ENCODE data around the gene SEC16A.
A peak's percentile ranks its signal among the peaks of the same experiment; 100 is the strongest.

Gene SEC16A

DNA sequence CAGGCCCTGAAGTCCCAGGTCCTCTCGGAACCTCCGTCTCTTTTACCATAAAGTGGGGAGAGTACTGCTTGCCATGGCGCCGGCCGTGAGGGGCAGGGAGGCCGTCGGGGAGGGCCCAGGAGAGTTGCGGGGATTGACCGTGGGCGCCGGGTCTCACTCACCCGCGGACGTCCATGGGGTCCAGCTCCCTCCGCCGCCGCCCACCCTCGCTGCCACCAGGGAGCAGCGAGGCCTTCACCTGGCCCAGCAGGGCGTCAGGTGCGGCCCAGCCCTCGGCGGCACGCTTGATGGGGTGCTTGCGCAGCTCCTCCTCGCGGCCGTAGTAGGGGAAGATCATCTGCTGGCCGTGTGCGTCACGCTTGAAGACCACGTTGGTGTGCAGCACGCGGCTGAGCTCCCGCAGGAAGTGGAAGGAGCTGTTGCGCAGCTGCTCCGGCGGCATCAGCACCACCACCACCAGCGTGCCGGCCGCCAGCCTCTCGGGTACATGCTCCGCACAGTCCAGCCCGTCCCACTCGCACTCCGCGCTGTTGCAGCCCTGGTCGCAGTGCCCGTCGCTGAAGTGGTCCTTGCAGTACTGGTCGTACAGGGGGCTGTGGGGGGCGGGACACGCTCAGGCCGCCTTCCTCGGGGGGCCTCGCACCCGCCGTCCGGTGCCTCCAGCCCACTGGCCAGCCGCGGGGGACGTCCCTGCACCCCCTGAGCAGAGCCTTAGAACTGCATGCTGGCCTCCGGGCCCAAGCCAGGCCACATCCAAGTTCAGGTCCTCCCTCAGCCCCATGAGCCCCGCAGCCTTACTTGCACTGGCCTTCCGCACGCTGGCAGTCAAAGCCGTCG lies 21.9 kb upstream of the SEC16A start:
- no peak for DNase-seq (ENCODE audit: low read depth)

DNA sequence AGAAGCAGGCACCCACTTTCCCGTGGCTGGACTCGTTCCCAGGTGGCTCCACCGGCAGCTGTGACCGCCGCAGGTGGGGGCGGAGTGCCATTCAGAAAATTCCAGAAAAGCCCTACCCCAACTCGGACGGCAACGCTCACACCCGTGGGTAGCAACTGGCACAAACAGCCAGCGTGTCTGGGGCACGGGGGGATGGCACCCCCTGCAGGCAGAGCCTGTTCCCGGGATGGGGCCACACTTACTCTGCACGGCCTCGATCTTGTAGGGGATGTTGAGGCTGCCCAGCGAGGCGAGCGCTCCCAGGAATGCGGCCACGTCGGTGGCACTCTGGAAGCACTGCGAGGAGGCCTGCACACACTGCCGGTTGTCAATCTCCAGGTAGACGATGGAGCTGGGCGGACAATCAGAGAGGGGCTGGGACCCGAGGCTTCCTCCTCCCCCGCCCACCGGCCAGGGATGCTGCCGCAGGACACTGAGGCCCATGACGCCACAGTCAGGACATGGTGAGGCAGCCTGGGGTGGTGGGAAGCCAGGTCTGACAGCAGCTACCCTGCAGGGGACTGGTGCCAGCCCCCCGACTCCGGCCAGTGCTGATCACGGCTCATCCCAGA lies 20.2 kb upstream of the SEC16A start:
- no peak for DNase-seq (ENCODE audit: low read depth)

DNA sequence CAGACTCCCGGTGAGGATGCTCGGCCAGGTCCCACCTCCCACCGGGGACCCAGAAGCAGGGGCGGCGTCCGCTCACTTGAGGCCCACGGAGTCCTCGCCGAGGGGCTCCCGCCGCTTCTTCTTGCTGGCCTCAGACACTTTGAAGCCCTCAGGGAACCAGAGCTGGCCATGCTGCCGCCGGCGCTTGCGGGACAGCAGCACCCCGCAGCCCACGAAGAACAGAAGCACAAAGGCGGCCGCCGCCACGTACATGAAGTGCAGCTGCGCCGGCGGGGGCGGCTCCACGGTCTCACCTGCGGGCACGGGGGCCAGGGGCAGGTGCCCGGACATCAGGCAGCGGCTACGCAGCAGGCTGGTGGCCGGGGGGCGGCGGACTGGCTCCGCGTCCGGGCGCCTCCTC lies 19.4 kb upstream of the SEC16A start:
- DNase-seq (ENCODE audit: low read depth) = no peak

DNA sequence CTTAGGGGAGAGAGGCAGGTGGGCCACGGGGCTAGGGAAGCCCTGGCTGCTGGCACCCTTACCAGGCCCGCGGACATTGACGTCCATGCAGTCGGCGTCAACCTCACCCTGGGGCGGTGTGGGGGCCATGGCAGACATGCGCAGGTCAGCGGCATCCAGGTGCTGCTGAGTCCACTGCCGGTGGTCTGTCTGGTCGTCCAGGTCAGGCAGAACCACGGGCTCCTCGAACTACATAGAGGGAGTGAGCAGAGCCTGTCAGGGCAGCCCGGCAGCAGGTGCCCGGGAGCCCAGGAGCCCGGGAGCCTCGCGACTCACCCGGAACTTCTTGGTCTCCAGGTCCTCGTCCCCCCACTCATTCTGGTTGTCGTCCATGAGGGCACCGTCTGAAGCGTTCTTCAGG lies 18.8 kb upstream of the SEC16A start:
- no peak for DNase-seq (ENCODE audit: low read depth)

DNA sequence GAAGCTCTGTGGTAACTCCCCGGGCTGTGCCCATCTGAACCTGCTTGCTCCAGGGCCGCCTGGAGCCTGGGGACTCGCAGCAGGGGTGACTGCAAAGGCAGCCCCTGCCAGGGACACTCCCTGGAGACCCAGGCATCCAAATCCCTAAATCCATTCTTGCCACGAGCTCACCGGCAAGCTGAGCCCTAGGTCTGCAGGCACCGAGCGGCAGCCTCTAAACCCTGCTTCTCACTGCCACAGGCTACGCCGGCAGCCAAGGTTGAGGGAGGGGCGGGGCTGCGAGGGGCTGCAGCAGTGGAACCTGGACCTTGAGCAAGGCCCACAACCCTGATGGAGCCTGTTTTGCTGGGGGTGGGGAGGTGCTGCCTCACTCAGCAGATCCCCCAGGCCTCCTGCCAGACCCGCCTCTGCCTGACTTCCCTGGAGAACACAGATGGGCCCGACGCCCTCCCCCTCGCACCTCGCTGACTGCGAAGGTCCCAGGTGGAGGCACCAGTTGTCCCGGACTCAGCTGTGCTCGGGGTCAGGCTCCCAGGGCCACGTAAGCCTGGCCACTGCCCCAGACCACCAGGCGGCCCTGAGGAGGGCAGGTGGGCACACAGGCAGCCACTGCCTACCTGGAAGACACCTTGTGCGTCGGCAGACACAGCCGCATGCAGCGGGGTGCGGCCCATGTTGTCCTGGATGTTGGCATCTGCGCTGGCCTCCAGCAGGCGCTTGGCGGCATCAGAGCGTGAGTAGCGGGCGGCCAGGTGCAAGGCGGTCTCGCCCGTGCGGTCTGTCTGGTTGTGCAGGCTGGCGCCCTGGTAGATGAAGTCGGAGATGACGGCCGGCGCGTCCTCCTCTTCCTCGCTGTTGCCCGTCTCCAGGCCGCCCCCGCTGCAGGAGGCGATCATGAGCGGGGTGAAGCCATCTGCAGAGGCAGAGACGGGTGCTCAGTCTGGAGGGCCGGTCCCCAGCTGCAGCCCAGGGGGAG lies 17.4 kb upstream of the SEC16A start:
- no peak for DNase-seq (ENCODE audit: low read depth)

DNA sequence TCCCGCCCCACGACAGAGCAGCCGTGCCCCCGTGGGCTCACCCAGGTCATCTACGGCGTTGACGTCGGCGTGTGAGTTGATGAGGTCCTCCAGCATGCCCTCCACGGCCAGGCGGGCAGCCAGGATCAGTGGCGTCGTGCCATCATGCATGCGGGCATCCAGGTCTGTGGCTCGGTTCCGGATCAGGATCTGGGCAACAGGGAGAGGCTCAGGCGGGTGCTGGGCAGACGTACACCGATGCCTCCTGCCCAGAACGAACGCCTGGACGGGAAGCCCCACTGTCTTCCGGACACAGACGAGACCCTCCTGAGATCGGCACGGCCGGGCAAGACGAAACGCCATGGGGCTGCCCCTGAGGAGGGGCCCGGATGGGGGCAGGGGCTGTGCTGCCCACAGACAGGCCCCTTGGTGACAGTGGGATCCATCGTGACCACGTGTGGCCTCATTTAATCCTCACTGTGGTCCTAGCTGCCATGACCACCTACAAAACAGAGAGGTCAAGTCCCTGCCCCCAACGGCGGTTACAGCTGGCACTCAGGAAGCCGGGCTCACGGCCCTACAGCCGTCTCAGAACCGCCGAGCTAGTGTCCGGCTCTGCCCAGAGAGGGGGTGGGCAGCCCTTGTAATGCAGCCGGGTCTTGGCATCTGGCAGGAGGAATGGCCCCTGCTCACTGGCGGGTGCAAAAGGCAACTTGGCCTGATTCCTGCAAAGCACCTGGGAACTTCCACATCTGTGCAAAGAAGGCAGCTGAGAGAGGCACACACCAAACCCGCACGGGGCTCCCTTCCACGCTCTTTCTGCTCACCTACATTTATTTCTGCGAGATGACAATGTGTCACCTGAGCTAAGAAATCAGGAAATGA lies 16.5 kb upstream of the SEC16A start:
- no peak for DNase-seq (ENCODE audit: low read depth)

DNA sequence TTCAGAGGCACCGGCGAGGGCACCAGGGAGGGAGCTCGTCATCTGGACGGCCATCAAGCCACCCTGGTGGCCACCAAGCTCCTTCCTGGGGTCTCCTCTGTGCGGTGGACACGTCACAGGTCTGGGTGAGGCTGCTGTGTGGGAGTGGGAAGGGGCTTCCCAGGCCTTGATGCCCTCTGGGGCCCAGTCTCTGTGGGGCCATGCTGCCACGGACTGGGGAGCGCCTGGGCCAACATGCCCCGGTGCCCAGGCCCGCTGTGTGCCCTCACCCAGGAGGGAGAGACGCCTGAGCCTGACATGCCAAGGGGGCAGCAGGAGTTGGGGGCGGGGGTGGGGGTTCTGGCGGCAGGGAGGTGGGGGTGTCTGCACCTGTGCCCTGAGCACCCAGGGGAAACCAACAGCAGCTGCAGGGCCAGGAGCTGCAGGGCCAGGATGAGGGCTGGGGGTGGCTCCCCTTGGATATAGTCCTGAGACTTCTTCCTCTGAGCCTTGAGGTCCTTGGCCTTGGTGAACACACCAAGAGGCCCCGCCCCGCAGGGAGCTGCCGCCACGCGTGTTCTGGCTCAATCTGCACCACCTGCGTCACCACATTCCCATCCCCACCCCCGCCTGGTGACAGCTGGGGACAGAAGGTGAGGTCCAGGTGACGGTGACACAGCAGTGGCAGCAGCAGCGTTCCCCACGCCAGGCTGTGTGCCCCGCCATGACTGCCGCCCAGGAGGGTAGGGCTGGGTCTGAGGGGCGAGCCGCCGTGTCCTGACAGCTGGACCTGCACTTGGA lies 15.3 kb upstream of the SEC16A start:
- DNase-seq (ENCODE audit: low read depth) = no peak

DNA sequence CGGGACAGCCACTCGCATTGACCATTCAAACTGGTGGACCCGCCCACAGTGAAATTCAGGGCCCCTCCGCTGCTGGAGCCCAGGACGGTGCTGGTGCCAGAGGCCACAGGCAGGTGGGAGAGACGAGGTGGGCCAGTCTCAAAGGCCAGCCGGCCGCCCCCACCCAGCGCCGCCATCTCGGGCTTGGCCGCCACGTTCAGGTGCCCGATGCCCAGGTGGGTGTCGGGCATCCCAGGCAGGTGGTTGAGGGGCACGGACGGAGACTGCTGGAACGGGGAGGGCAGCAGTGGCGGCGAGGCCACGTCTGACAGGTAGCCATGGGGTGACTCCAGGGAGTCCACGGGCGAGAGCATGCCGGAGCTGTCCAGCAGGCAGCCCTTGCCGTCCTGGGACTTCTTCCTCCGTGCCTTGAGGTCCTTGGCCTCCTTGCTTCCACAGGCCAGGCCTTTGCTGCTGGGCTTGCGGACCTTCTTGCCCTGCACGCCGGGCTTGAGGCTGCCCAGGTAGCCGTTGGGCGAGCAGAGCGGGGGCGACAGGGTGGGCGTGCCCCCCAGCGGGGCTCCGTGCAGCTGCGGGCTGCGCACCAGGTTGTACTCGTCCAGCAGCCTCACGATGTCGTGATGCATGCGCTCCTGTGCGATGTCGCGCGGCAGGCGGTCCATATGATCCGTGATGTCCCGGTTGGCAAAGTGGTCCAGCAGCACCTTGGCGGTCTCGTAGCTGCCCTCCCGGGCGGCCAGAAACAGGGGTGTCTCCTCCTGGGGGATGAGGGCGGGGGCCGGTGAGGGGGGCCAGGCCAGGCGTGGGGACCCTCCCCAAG lies 14.2 kb upstream of the SEC16A start:
- DNase-seq (ENCODE audit: low read depth) = no peak

DNA sequence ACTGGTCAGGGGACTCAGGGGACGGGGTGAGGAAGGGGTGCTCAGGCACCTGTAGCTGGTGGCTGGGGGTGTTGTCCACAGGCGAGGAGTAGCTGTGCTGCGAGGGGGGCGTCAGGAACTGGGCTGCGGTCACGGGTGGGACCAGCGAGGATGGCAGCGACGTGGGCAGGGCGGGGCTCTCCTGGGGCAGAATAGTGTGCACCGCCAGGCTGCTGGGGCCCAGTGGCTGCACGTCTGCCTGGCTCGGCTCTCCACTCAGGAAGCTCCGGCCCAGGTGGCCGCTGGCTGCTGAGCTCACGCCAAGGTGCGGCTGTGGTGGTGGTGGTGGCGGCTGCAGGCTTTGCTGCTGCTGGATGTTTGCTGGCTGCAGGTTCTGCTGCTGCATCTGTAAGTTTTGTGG lies 13.3 kb upstream of the SEC16A start:
- no peak for DNase-seq (ENCODE audit: low read depth)

DNA sequence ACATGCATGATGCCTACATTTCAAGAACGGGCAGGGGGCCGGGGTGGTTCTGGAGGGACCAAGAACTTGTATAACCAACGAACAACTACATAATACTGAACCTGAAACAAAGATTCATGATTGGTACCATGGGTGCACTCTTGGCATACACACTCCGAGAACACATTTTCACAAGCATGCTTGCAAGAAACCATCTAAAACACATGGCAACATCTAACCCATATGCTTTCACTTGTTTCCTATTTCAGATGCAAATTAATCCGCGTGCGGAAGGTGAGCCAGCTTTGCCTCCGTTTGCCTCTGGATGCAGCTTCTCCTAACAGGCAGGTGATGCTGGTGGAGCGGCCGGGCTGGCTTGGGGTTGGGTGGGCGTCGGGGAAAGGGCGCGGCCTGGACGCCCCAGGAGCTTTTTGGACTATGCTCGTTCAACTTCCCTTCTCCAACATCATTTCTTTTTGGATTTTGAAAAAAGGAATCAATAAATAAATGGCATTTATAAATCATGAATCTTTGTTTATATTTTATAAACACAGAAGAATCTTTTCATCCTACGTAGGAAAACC lies 12.5 kb upstream of the SEC16A start:
- DNase-seq (ENCODE audit: low read depth) = no peak

DNA sequence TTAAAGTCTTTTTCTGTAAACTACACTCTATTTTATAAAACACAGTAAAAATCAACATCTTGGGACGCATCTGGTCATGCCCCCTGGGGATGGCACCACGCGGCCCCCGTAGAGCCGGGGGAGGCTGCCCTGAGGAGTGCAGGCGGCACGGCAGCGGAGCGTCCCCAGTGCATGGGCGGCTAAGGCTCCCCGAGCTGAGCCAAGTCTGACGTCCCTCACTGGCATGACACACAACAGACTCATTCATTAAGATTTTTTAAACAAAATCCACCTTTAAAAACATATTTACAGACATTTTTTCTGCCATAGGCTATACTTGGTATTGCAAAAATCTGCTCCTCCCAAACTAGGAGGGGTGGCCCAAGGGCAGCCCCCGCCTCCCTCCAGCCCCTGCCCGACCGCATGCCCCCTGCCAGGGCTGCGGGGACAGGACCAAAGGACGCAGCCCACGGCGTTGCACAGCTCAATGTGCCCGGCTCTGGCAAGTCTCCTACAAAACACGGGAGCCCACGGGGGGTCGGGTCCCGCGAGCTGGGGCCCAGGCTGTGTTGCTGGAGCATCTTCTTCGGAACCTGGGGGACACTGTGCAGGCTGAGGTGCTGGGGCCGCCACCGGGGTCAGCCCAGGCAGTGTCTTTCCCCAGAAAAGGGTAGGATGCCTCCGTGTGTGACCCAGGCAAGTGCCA lies 11.8 kb upstream of the SEC16A start:
- no peak for DNase-seq (ENCODE audit: low read depth)

DNA sequence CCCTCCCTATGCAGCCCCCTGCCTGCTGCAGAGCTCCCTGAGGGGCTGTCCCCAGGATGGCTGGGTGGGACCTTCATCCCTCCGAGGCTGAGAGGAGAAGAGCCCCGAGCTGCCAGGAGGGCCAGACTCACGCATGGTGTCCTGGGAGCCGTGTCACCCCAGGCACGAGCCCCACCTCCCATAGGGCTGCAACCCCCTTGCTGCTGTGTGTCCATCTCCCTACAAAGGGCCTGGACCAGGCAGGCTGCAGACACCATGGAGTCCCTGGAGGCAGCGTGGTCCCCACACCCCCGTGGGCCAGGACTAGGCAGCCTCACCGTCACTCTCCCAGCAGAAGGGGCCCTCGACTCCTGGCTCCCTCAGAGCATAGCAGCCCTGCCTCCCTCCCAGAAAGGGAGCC lies 11.2 kb upstream of the SEC16A start:
- no peak for DNase-seq (ENCODE audit: low read depth)

DNA sequence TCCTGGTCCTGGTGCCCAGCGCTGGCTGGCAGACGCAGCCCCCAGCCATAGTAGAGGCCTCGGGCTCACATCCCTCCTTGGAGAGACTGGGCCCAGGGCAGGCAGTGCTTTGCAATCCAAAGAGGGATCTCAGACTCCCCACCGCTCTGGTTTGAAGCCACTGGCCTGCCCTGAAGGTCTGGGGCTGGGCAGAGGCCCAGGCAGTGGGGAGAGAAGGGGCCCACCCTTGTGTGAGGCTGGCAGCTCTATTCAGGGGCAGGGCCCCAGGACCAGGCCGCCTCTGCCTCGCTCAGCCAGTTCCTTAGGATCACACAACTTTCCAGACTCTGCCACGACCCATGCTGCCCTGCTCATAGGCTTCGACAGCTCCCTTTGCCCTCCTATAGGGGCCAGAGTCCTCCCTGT lies 10.7 kb upstream of the SEC16A start:
- no peak for DNase-seq (ENCODE audit: low read depth)

DNA sequence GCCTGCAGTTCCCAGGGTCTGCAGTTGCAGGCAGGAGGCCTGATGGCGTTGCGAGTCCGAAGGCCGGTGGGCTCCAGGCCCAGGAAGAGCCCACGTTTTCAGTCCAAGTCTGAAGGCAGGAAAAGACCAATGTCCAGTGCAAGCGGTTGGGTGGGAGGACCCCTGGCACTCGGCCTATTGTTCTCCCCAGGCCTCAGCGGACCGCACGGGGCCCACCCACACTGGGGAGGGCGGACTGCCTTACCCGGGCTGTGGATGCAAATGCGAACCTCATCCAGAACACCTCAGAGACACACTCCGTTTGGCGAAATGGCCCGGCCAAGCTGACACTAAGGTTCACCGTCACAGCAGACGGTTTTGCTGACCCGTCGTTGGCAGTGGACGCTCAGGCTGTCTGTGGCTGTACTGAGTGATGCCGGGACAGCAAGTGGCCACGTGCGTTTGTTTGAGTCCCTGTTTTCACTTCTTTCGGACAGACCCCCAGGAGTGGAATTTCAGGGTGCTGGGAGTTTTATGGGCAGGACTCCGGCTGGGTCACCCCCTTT lies 10.2 kb upstream of the SEC16A start:
- DNase-seq (ENCODE audit: low read depth) = no peak

DNA sequence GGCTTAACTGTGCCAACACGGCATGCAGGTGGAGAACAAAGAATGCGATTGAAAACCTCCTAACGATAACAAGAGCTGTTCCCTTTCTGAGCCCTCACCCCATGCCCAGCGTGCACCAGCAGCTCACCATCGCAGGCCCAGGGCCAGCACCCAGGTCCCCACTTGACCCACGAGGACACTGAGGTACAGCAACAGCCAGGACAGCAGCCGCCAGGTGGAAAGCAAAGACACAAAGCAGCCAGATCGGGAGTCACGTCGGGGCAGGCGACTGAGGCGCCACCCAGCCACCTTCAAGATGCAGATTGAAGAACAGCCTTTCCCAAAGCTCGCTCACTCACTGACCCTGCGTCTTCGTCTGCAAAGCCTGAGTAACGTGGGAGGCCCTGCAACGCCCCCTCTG lies 6.9 kb upstream of the SEC16A start:
- no peak for DNase-seq (ENCODE audit: low read depth)

DNA sequence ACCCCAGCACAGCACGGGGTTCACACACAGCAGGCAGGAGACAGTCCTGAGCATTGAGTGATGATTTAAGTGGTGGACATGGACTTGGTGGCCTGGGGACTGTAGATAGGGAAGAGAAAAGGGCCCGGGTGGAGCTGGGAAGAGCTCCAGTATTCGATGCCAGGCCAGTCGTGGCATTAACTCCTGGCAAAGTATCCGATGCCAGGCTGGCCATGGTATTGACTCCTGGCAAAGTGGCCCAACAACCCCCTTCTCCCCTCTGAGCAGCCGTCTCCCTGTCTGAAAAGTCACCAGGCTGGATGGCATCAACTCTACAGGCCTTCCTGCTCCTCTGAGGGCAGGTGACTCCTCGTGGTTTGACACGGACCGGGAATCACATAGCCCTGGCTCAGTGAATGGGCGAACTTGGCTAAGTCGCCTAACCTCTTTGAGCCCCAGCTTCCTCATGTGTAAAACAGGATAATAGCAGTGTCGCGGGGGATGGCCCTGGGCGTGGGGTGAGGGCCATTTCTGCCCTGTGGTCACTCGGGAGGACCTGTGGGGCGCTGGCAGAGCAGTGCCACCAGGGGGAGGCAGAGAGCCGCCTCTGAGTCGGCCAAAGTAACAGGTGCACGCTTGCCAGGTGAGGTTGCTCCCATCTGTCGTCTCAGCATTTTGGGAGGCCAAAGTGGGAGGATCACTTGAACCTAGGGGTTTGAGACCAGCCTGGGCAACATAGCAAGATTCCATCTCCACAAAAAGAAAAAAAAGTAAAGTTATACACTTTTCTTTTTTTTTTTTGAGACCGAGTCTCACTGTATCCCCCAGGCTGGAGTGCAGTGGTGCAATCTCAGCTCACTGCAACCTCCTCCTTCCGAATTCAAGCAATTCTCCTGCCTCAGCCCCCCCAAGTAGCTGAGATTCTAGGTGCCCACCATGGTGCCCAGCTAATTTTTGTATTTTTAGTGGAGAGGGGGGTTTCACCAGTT lies 5.7 kb upstream of the SEC16A start:
- DNase-seq (ENCODE audit: low read depth) = peak; percentile 52

DNA sequence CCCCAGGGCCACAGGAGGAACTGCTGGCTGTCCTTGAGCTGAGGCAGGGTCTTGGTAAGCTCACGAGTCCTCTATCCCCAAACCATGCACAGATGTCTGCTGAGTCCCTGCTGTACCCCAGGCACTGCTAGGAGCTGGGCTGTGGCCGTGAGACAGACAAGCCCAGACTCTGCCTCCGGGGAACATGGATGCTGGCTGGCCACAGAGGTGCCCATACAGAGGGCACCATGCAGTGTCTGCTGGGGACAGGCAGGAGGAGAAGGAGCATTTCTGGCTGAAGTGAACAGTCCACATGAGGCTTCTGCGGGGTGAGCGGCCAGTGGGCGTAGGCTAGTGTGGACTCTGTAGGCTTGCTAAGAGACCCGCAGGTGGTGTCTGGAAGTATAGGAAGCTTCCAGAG lies 4.8 kb upstream of the SEC16A start:
- no peak for DNase-seq (ENCODE audit: low read depth)

All from ELR (cell line).